ENCODE measurements around the gene METAP1. TPM values are rescaled to one million over a fixed set of nuclear protein-coding genes. Genes with fewer than 3 reads are reported as not detected.
A peak's percentile ranks its signal among the peaks of the same experiment; 100 is the strongest.

The METAP1 gene
- total and polyA plus RNA-seq, 8 donors = 11.4 to 20.8 (median 16.5) TPM

GRCh38 chr4:99024481-99025275 lies 29.2 kb downstream of the METAP1 start:
- H3K4me1 ChIP-seq = peaks cover 13 to 17% (median 17%) of the 10 kb centered on the region in 3 donors
- intact Hi-C loops (cut with DNase I) = no loop called here
- ATAC-seq = peak; percentile 77 to 95 (median 92)
- peak overlapping the region in 3 of 4 donors; percentile 22 to 30 (median 22) for H3K27ac ChIP-seq
- FAIRE-seq = no peak
- H3K27me3 ChIP-seq = no peaks in the 10 kb centered on the region
- H3K4me3 ChIP-seq = no peak overlapping the region
- TF ChIP-seq CTCF (IDR thresholded peaks at IDR 0.05) = no peak
- peak in 3 of 6 donors; percentile 7 to 25 (median 22) for DNase-seq
- H3K36me3 ChIP-seq = no peaks in the 10 kb centered on the region
- 46 to 51% methylated on average over 7 of the region's 7 CpGs for WGBS, 2 donors
- H3K9me3 ChIP-seq = no peaks in the 10 kb centered on the region

- peak in 2 of 4 donors; percentile 42 to 53 for ATAC-seq
- Histone ChIP-seq H3K27ac (peak overlapping the region in 1 of 4 donors; percentile 22), H3K4me3 (no peak overlapping the region), H3K36me3 (no peaks in the 10 kb centered on the region), H3K4me1 (peaks cover 13 to 17% (median 17%) of the 10 kb centered on the region in 3 donors), H3K27me3 (no peaks in the 10 kb centered on the region), H3K9me3 (no peaks in the 10 kb centered on the region)
- no peak for FAIRE-seq
- WGBS, 2 donors = 21 to 30% methylated on average over 1 of the region's 1 CpG
- intact Hi-C loops (cut with DNase I) = no loop called here
- no peak for TF ChIP-seq CTCF (IDR thresholded peaks at IDR 0.05)
- DNase-seq = no peak
Observed at GRCh38 chr4:99025506-99025905, 30.0 kb downstream of the METAP1 start.

- H3K27ac ChIP-seq = no peak overlapping the region
- no peaks in the 10 kb centered on the region for H3K9me3 ChIP-seq
- FAIRE-seq = no peak
- H3K27me3 ChIP-seq = no peaks in the 10 kb centered on the region
- intact Hi-C loops (cut with DNase I) = no loop called here
- H3K4me1 ChIP-seq = peaks cover 13 to 17% (median 17%) of the 10 kb centered on the region in 3 donors
- 76 to 85% methylated on average over 2 of the region's 2 CpGs for WGBS, 2 donors
- H3K4me3 ChIP-seq = no peak overlapping the region
- no peak for DNase-seq
- H3K36me3 ChIP-seq = no peaks in the 10 kb centered on the region
- no peak for TF ChIP-seq CTCF (IDR thresholded peaks at IDR 0.05)
- ATAC-seq = no peak
Observed at GRCh38 chr4:99027304-99027703, 31.8 kb downstream of the METAP1 start.

GRCh38 chr4:99028187-99028586 lies 32.7 kb downstream of the METAP1 start:
- no peak overlapping the region for H3K27ac ChIP-seq
- H3K4me1 ChIP-seq = peaks cover 13 to 17% (median 16%) of the 10 kb centered on the region in 3 donors
- no peaks in the 10 kb centered on the region for H3K9me3 ChIP-seq
- intact Hi-C loops (cut with DNase I) = no loop called here
- no peaks in the 10 kb centered on the region for H3K27me3 ChIP-seq
- FAIRE-seq = no peak
- H3K36me3 ChIP-seq = no peaks in the 10 kb centered on the region
- TF ChIP-seq CTCF (IDR thresholded peaks at IDR 0.05) = no peak
- no peak for DNase-seq
- ATAC-seq = peak in 2 of 4 donors; percentile 23 to 44
- no peak overlapping the region for H3K4me3 ChIP-seq
